Measurements from ENCODE around the gene NEAT1.
"Not testable (repeated sequence)": the region's sequence is repeated elsewhere in the genome, so short reads cannot be mapped to it uniquely, and the experiment has no call there.

The NEAT1 gene

GRCh38 chr11:65411681-65412070 lies 10.9 kb upstream of the NEAT1 start:
- no peak for DNase-seq

DNA sequence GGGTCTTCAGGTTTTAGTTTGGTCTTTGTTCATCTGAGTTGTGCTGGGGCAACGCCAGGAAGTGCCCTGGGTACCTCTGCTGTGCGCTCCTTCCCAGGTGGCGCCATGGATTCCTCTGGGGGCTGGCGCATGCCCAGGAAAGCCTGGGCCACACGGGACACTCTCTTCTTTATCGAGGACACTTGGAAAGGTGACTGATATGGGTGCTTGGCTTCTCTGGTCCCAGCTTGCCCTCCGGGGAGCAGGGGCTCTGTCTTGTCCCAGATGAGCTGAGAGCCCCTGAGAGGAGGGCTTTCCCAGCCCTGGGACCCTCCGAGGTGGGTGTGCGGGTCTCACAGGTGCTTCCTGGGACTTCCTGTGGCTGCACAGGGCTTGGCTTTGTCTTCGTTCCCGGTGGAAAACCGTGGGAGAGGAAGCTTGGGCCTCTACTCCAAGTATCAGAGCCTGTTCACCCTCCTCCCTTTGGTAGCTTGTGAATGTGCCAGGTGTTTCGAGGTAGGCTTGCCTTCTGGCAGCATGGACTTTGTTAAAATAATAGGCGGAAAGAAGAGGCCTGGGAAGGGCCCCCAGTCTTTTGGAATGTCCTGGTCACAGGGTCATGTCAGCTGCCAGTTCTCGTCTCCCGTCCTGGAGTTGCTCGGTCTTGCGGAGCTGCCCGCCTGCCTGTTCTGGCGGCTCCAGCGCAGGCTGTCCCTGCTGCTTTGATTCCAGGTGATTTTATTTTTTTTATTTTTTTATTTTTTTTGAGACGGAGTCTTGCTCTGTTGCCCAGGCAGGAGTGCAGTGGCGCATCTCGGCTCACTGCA lies 10.1 kb upstream of the NEAT1 start:
- no peak for DNase-seq

DNA sequence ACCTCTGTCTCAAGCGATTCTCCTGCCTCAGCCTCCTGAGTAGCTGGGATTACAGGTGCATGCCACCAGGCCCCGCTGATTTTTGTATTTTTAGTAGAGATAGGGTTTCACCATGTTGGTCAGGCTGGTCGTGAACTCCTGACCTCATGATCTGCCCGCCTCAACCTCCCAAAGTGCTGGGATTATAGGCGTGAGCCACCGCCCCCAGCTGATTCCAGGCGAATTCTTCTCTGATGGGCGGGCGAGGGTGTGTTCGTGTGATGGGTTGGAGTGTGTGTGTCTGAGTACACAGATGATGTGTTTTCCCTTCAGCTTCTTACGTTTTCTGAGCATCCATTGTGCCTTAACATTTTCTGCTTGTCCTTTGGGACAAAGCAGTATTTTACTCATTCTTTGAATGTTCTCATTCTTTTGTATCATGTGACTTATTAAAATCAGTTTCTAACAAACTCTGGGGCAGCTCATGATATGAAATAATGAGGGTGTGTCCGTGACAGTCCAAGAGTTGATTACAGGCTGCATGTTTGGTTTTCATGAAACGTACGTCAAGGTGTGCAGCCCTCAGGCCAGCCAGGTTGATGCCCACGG lies 9.4 kb upstream of the NEAT1 start:
- DNase-seq, result not testable (repeated sequence)

- DNase-seq, result no peak
These were observed 7.7 kb upstream of the NEAT1 start for GRCh38 chr11:65414776-65415498.

- no peak for DNase-seq
These were observed 6.9 kb upstream of the NEAT1 start for GRCh38 chr11:65415499-65416340.

DNA sequence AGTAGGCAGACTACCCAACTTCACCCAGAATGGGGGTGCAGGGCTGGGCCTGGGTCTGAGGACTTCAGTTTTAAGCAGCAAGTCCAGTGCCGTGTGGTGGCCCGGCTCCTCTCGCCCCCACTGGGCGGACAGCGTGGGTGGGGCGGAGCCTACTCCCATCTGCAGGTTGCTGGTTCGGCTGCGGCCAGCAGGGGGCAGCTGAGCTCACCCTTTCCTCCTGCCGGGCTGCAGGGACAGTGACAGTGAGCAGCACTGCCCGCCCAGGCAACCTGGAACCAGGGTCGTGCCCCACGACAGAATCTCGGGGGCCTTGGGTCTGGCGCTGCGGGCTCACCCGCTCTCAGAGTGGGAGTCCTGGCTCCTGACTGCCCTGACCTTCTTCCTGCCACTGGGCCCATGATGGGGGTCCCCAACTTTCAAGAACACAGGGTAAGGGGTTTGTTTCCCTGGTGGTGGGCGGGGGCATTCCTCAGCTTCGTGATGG lies 6.2 kb upstream of the NEAT1 start:
- DNase-seq, result peak; percentile 94

DNA sequence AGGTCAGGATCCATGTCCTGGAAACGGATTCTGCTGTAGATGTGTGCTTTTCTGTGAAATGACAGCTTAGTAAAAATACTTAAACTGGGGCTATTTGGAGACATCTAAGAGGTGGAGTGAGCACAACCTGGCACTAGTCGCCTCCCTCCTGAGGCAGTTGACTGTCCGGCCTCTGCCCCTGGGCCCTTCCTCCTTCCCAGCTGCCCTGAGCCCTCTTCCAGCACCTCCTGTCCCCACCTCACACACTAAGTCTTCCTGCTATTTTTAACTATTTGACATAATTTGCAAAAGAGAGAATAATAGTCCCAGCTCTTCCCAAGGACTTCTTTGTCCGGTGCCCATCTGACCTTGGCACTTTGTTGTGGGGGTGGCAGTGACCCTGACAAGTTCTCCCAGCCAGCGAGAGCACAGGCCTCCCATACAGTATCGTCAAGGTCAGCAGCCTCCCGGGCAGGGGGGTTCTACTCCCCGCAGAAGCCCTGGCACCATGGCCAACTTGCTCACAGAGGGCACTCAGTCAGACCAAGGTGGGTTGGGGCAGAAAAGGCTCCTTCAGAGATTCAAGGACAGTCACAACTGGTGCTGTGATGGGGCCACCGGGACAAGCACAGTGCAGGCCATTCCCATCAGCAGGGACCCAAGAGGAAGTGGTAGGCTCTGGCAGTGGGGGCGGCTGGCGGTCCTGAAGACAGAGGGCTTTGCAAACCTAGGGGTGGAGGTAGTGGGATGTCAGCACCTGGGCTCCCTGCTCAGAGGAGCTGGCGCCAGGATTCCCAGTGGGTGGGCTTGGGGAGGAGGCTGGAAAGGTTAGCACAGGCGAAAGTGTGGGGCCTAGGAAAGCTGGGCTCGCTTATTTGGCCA lies 5.5 kb upstream of the NEAT1 start:
- peak; percentile 57 for DNase-seq

DNA sequence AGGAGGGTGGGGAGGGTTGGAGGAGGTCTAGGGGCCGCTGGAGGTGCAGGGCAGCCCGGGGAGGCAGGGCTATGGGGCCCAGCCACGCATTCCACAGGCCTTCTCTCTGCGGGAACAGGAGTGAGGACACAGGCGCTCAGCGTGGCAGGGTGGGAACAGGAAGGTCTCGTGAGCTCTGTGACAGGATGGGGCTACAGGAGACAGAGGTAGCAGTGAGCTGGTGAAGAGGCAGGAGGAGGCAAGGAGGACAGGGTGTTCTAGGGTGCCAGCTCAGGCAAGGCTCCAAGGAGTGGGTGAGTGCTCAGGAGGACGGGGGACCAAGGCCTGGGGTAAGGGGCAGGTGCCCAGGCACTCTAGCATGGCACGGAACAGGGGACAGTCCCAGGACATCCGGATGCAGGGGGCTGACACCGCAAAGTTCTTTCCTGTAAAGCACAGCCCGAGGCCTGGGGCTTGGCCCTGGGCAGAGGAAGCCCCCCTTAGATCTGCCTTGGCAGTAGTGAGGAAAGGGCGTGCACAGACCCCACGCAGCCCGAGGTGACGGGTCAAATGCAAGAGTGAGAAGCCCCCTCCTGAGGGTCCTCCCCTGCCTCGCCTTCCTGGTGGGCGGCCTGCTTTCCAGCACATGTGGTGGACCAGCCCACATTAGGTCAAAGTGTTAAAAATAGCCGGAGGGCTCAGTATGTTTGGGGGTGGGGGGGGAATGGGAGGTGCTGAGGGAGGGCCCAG lies 4.7 kb upstream of the NEAT1 start:
- DNase-seq, result peak; percentile 64

DNA sequence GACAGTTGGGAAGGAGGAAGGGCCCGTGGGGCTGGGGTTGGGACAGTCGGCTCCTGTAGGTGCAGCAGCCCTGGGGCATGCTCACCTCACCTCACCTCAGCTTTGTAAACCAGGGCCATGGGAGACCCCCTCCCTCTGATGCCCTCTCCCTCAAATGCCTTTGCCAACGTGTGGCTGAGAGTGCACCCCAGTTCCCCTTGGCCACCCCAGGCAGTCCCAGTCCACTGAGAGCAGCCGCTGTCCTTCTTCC lies 4.2 kb upstream of the NEAT1 start:
- DNase-seq, result no peak

DNA sequence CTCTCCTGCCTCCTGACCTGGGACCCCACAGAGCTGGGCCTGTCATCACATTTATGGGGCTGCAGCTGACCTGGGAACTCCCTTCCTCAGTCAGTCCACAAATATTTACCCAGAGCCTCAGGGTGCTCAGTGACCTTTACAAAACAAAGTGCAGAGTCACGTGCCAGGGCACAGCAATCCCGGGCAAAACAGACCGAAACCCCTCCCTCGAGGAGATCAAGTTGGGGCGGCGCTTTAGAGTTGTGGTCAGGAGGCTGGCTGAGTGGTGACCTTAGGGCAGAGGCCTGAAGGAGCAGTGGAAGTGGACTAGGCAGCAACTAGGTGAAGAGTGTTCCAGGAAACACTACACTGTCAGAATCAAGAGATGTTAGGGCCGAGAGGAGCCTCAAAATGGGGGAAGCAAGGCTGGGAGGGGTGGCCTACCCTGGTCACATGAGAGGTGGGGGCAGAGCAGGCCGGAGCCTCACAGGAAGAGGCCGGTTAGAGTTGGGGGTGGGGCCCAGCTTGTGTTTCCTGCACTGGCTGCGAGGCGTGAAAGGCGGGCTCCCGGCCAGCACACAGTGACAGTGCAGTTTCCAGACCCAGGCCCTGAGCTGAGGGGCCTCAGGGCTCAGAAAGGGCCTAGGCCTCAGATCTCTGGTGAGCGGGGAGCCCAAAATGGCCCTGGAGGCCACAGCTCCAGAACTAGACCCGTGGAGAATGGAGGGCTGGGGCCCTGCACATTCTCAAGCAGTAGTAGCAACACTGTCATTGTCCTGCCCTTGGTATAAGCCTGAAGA lies 3.7 kb upstream of the NEAT1 start:
- DNase-seq, result peak; percentile 84

DNA sequence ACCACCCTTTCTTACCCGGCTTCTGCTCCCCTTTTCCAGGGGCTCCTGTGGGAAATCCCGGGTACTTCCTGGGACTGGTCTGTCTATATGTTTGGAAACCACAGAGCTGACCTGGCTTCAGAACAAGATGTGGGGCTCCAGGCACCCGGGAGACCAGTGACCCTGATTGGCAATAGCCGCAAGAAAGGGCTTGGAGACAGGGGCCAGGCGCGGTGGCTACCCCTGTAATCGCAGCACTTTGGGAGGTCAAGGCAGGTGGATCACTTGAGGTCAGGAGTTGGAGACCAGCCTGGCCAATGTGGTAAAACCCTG lies 3.2 kb upstream of the NEAT1 start:
- no peak for DNase-seq

- DNase-seq, result peak; percentile 79
These were observed 2.7 kb upstream of the NEAT1 start for GRCh38 chr11:65419772-65420481.

- DNase-seq, result no peak
These were observed 2.1 kb upstream of the NEAT1 start for GRCh38 chr11:65420506-65420905.

GRCh38 chr11:65420979-65421793 lies 1.4 kb upstream of the NEAT1 start:
- DNase-seq, result peak; percentile 90

DNA sequence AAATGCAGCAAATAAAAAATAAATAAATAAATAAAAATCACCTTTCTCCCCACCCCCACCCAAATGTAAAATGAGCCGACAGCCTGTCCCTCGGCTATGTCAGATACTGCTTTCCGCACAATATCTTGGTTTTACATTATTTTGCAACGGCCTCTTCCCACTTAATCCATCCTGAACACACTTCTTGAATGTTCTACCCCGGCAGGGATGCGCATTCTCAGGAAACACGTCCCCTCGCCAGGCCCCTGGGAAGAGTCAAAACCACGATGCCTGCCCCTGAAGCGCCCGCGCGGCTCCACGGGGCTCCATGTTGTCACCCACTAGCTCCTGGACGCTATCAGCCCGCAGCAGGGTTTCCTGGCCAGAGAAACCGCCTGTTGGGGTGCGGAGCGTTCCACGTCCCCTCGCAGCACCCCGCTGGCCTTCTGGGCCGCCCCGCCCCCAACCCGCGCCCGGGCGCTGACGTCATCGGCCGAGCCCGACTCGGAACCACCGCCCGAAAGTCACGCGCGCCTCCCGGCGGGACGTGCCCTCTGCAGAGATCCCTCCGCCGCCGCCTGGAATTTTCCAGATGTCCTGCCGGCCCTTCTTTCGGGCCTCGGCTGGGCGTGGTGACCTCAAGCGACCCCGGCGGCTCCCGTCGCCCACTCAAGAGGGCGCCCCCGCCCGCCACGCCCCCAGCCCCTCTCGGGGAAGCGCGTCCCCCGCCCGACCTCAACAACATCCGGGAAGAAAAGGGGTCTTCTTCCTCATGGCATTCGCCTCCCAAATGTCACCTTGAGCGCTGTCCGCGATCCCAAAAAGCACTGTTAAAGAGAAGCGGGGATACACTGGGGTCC lies 585 bp upstream of the NEAT1 start:
- peak; percentile 93 for DNase-seq

DNA sequence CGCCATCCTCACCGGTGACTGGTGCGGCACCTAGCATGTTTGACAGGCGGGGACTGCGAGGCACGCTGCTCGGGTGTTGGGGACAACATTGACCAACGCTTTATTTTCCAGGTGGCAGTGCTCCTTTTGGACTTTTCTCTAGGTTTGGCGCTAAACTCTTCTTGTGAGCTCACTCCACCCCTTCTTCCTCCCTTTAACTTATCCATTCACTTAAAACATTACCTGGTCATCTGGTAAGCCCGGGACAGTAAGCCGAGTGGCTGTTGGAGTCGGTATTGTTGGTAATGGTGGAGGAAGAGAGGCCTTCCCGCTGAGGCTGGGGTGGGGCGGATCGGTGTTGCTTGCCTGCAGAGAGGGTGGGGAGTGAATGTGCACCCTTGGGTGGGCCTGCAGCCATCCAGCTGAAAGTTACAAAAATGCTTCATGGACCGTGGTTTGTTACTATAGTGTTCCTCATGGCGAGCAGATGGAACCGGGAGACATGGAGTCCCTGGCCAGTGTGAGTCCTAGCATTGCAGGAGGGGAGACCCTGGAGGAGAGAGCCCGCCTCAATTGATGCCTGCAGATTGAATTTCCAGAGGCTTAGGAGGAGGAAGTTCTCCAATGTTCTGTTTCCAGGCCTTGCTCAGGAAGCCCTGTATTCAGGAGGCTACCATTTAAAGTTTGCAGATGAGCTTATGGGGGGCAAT lies 1.1 kb downstream of the NEAT1 start:
- peak; percentile 64 for DNase-seq
